OCI-LY7 (cell line): ENCODE data around the gene GDPD4. TPM values are rescaled to one million over a fixed set of nuclear protein-coding genes. Genes with fewer than 3 reads are reported as not detected.

Experiments
- Bru-seq: library from RNA; stranded (reverse); fragments of 400-500 nt; gene quantifications from one replicate; lab custom pipeline; 2021; lab: Mats Ljungman, UMichigan
- BruChase-seq, 2 experiments: library from RNA; stranded (reverse); fragments of 400-500 nt; gene quantifications; one replicate each; lab custom pipeline; 2021; lab: Mats Ljungman, UMichigan
- BruUV-seq: library from RNA; stranded (reverse); fragments of 400-500 nt; replicated peaks from 2 replicates; lab custom pipeline; 2021; lab: Mats Ljungman, UMichigan
- CTCF ChIA-PET: fragments of 300-600 bp; sonication (Branson Sonifier 250); formaldehyde crosslinking; loops from one replicate; lab custom pipeline; 2022; ENCODE audit warnings: antibody characterized with exemption; ENCODE audit not compliant: unreplicated experiment; lab: Charles Lee
- POLR2A ChIA-PET: fragments of 300-600 bp; sonication (Branson Sonifier 250); formaldehyde crosslinking; loops from one replicate; lab custom pipeline; 2022; ENCODE audit warnings: antibody characterized with exemption; lab: Charles Lee
- DNase-seq: peaks from one replicate; pipeline ENCODE4 v3.0.0-alpha.2; 2015; ENCODE audit warnings: low spot score
- H2AFZ ChIP-seq: fragments of 200-600 bp; sonication (generic), shearing (Covaris generic); 2 replicates; pipeline ENCODE4 v1.6.1; 2014; ENCODE audit warnings: mild to moderate bottlenecking, antibody characterized with exemption, low read length, moderate library complexity
- H3K27ac ChIP-seq: fragments of 200-600 bp; sonication (generic); 2 replicates; pipeline ENCODE4 v1.5.1; 2014; ENCODE audit warnings: mixed run types, low read depth, mild to moderate bottlenecking, moderate library complexity, low read length, inconsistent platforms; ENCODE audit not compliant: poor library complexity, severe bottlenecking
- H3K36me3 ChIP-seq: fragments of 200-600 bp; sonication (generic); 2 replicates; pipeline ENCODE4 v1.6.1; 2014; ENCODE audit warnings: mild to moderate bottlenecking, antibody characterized with exemption, low read length, moderate library complexity, mixed read lengths; ENCODE audit not compliant: insufficient read depth
- H3K4me1 ChIP-seq: fragments of 200-600 bp; sonication (generic); 2 replicates; pipeline ENCODE4 v1.5.1; 2014; ENCODE audit warnings: mild to moderate bottlenecking, low read length; ENCODE audit not compliant: insufficient read depth, poor library complexity, severe bottlenecking
- H3K4me2 ChIP-seq: fragments of 200-600 bp; sonication (generic); 2 replicates; pipeline ENCODE4 v1.6.1; 2014; ENCODE audit warnings: mild to moderate bottlenecking, low read length
- H3K4me3 ChIP-seq: fragments of 200-600 bp; sonication (generic); 2 replicates; pipeline ENCODE4 v1.5.1; 2014; ENCODE audit warnings: mild to moderate bottlenecking, low read depth, low read length; ENCODE audit not compliant: poor library complexity, severe bottlenecking
- H3K79me2 ChIP-seq: fragments of 200-600 bp; sonication (generic); 2 replicates; pipeline ENCODE4 v1.6.1; 2016; ENCODE audit warnings: low read depth, mild to moderate bottlenecking, low read length, moderate library complexity, mixed read lengths; ENCODE audit not compliant: insufficient read depth
- H3K9me2 ChIP-seq: fragments of 200-600 bp; sonication (generic); 2 replicates; pipeline ENCODE4 v1.6.1; 2016; ENCODE audit warnings: mild to moderate bottlenecking, low read length, mixed read lengths; ENCODE audit not compliant: insufficient read depth
- H3K9me3 ChIP-seq: fragments of 200-600 bp; sonication (generic); 2 replicates; pipeline ENCODE4 v1.6.1; 2014; ENCODE audit warnings: mild to moderate bottlenecking, mixed run types, low read length, mixed read lengths
- H4K20me1 ChIP-seq: fragments of 200-600 bp; sonication (generic); 2 replicates; pipeline ENCODE4 v1.6.1; 2014; ENCODE audit warnings: mild to moderate bottlenecking, antibody characterized with exemption, low read length, moderate library complexity, mixed read lengths; ENCODE audit not compliant: insufficient read depth
- EZH2phosphoT487 ChIP-seq: fragments of 200-600 bp; sonication (generic); IDR thresholded peaks from 2 replicates; pipeline ENCODE4 v1.6.1; 2018; ENCODE audit warnings: low read depth, borderline replicate concordance, mild to moderate bottlenecking, mixed run types, antibody characterized with exemption, low read length, moderate library complexity, mixed read lengths
- intact Hi-C: fragments of 100-400 bp; cut with micrococcal nuclease; formaldehyde crosslinking; loops from one replicate; pipeline ENCODE4 v1.10.0; 2022; ENCODE audit not compliant: unreplicated experiment
- long read RNA-seq: library from polyadenylated mRNA; stranded (forward); transcript quantifications from one replicate; pipeline ENCODE4 v2.0.0, GENCODE V29; 2022
- total RNA-seq, 2 experiments: library from RNA; depleted of rRNA in 1 of 2; stranded (reverse); fragments of >200 nt in 1 of 2; shearing (Covaris generic) in 1 of 2; gene quantifications; 2 replicates each; pipeline ENCODE4 v1.2.3, GENCODE V29; 2014 to 2022
- TF ChIP-seq, protein P1 (sequence below): fragments of 200-600 bp; sonication (generic); conservative IDR thresholded peaks from 2 replicates; pipeline ENCODE4 v1.5.1; 2014; ENCODE audit warnings: mild to moderate bottlenecking, antibody characterized with exemption, low read length, moderate library complexity, mixed read lengths

GDPD4 gene, protein sequence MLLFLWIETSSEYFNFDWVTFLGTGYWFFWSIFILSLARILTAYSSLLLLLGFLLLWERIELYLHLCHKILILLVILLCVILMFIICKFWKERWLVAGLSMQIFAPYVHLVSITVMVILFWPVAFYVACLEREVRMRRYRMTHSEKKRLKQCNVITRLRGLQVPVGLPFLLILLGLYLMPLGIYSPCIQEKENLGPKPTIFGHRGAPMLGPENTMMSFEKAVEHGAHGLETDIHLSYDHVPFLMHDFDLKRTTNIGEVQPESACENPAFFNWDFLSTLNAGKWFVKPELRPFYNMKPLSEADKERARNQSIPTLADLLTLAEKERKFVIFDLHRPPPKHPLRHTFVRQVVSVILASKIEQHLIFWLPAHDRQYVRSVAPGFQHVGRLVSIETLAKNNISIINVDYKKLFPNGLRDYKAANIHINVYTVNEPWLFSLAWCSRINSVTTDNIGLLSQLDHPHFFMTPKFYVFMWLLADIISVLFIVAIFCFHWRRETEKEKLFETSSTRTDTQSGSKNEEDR
- total RNA-seq (2014; rRNA removed; shearing (Covaris generic)) (not detected in 2 replicates), total RNA-seq (2022) (not detected in 2 replicates), Bru-seq, nascent RNA (not detected), BruChase-seq, experiment 1, labeled RNA remaining after a 6-hour chase (not detected), BruChase-seq, experiment 2, labeled RNA remaining after a 2-hour chase (not detected)
- long read RNA-seq, result 0 reads

DNA sequence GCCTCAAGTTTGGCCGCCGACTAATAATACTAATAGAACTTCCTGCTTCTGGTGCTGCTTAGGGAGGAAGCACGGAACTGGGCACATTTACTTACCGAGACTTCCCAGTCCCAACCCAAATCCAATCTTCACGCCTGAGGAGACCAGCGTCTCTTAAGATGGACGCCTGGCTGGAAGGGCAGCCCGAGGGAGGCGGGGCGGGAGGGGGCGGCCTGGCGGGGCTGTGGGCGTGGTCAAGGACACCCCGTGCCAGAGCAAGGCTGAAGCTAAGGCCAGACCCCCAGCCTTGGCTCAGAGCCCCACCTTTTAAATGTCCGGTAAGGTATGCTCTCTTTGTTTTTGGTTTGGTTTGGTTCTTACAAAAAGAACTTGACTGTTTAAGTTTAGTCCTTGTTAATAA lies at the start of gene GDPD4:
Gene GDPD4 (minus strand): TSS at position 177 of the 400 bp plus-strand sequence. CDS start 16,549 bp downstream, outside the sequence.
- no TSS peak for BruUV-seq
- no peak within 1 kb of the TSS for H2AFZ ChIP-seq
- intact Hi-C loops, result no loop called here
- H3K79me2 ChIP-seq, result no peaks in the 10 kb centered on the region
- H3K36me3 ChIP-seq, result no peaks in the 10 kb centered on the region
- no peaks in the 10 kb centered on the region for H3K9me3 ChIP-seq
- no peak within 1 kb of the TSS for H3K4me2 ChIP-seq
- DNase-seq, result no peak
- CTCF ChIA-PET, result no interaction called here
- TF ChIP-seq, protein P1, sequence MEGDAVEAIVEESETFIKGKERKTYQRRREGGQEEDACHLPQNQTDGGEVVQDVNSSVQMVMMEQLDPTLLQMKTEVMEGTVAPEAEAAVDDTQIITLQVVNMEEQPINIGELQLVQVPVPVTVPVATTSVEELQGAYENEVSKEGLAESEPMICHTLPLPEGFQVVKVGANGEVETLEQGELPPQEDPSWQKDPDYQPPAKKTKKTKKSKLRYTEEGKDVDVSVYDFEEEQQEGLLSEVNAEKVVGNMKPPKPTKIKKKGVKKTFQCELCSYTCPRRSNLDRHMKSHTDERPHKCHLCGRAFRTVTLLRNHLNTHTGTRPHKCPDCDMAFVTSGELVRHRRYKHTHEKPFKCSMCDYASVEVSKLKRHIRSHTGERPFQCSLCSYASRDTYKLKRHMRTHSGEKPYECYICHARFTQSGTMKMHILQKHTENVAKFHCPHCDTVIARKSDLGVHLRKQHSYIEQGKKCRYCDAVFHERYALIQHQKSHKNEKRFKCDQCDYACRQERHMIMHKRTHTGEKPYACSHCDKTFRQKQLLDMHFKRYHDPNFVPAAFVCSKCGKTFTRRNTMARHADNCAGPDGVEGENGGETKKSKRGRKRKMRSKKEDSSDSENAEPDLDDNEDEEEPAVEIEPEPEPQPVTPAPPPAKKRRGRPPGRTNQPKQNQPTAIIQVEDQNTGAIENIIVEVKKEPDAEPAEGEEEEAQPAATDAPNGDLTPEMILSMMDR, result no peak
- no peak for TF ChIP-seq EZH2phosphoT487
- POLR2A ChIA-PET, result no interaction called here
- no peak within 1 kb of the TSS for H3K4me3 ChIP-seq
- H3K27ac ChIP-seq, result no peak within 1 kb of the TSS
- H3K4me1 ChIP-seq, result no peaks in the 10 kb centered on the region
- H3K9me2 ChIP-seq, result no peaks in the 10 kb centered on the region
- H4K20me1 ChIP-seq, result no peaks in the 10 kb centered on the region

DNA sequence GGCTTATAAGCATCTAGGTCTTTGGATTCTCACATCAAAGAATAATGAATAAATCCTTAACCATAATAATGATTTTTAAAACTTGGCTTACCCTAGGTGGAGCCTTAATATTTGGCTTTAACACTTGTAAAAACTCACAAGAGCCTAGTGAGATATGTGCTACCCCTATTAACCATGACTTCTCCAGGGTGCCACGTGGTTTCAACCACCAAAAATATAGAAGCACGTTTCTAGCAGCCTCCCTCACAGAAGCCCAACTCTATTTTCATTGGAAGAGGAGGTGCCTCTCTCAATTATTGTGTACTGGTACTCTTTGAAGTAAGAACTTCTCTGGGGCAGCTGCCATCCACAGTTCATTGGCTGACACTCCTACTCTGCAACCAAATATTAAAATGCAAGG lies 46.5 kb upstream of the GDPD4 start:
- H3K4me1 ChIP-seq, result no peaks in the 10 kb centered on the region
- H3K4me2 ChIP-seq, result no peak overlapping the region
- H4K20me1 ChIP-seq, result no peaks in the 10 kb centered on the region
- POLR2A ChIA-PET, result no interaction called here
- no peaks in the 10 kb centered on the region for H3K9me3 ChIP-seq
- no peaks in the 10 kb centered on the region for H3K36me3 ChIP-seq
- no peak overlapping the region for H2AFZ ChIP-seq
- no TSS peak for BruUV-seq
- H3K4me3 ChIP-seq, result no peak overlapping the region
- DNase-seq, result no peak
- no peaks in the 10 kb centered on the region for H3K79me2 ChIP-seq
- TF ChIP-seq, protein P1, result no peak
- no peak for TF ChIP-seq EZH2phosphoT487
- no peak overlapping the region for H3K27ac ChIP-seq
- H3K9me2 ChIP-seq, result no peaks in the 10 kb centered on the region
- CTCF ChIA-PET, result no interaction called here
- intact Hi-C loops, result no loop called here
